GM04504 (cell line): Measurements from ENCODE around the gene SH3TC1.

ENCODE experiments used
- DNase-seq: peaks from one replicate; pipeline ENCODE4 v3.0.0-alpha.2; 2012; ENCODE audit warnings: low read depth

The SH3TC1 gene

GRCh38 chr4:8163436-8164193, 35.5 kb upstream of the SH3TC1 start:
- DNase-seq, result no peak

- DNase-seq, result no peak
Measured at GRCh38 chr4:8164194-8164565, 34.9 kb upstream of the SH3TC1 start.

GRCh38 chr4:8164687-8165086, 34.4 kb upstream of the SH3TC1 start:
- no peak for DNase-seq

GRCh38 chr4:8165374-8165896, 33.7 kb upstream of the SH3TC1 start:
- DNase-seq, result no peak

- DNase-seq, result no peak
Measured at GRCh38 chr4:8167291-8167690, 31.8 kb upstream of the SH3TC1 start.

GRCh38 chr4:8167815-8168214, 31.3 kb upstream of the SH3TC1 start:
- DNase-seq, result no peak

GRCh38 chr4:8168232-8168631, 30.9 kb upstream of the SH3TC1 start:
- no peak for DNase-seq

GRCh38 chr4:8168832-8169598, 30.1 kb upstream of the SH3TC1 start:
- DNase-seq, result no peak

- no peak for DNase-seq
Measured at GRCh38 chr4:8169763-8170162, 29.3 kb upstream of the SH3TC1 start.

GRCh38 chr4:8170341-8170740, 28.7 kb upstream of the SH3TC1 start:
- DNase-seq, result no peak

GRCh38 chr4:8171266-8171665, 27.8 kb upstream of the SH3TC1 start:
- no peak for DNase-seq

- no peak for DNase-seq
Measured at GRCh38 chr4:8171984-8172924, 26.8 kb upstream of the SH3TC1 start.

- no peak for DNase-seq
Measured at GRCh38 chr4:8173492-8174242, 25.4 kb upstream of the SH3TC1 start.

GRCh38 chr4:8174970-8175369, 24.1 kb upstream of the SH3TC1 start:
- no peak for DNase-seq

- DNase-seq, result no peak
Measured at GRCh38 chr4:8175686-8176085, 23.4 kb upstream of the SH3TC1 start.

GRCh38 chr4:8176547-8177399, 22.3 kb upstream of the SH3TC1 start:
- no peak for DNase-seq

- no peak for DNase-seq
Measured at GRCh38 chr4:8177552-8177951, 21.5 kb upstream of the SH3TC1 start.

- DNase-seq, result no peak
Measured at GRCh38 chr4:8177956-8178355, 21.1 kb upstream of the SH3TC1 start.

- DNase-seq, result no peak
Measured at GRCh38 chr4:8179074-8179473, 20.0 kb upstream of the SH3TC1 start.

- no peak for DNase-seq
Measured at GRCh38 chr4:8179771-8180170, 19.3 kb upstream of the SH3TC1 start.
